HG03066 (cell line): ENCODE results near the gene KCNG2.

Experiments
- ATAC-seq: cut with Tn5 transposase; IDR thresholded peaks from one replicate; pipeline ENCODE4 v1.9.1; 2021; ENCODE audit warnings: low read depth; ENCODE audit not compliant: unreplicated experiment

KCNG2 gene

GRCh38 chr18:79901665-79902064 is 103.9 kb downstream of the KCNG2 start:
- ATAC-seq = no peak

GRCh38 chr18:79902075-79902474 is 104.3 kb downstream of the KCNG2 start:
- no peak for ATAC-seq

GRCh38 chr18:79902640-79903039 is 104.9 kb downstream of the KCNG2 start:
- ATAC-seq = no peak

GRCh38 chr18:79903071-79903635 is 105.4 kb downstream of the KCNG2 start:
- no peak for ATAC-seq

GRCh38 chr18:79903787-79904356 is 106.1 kb downstream of the KCNG2 start:
- no peak for ATAC-seq

- ATAC-seq = no peak
Observed at GRCh38 chr18:79904357-79905147, 106.8 kb downstream of the KCNG2 start.

- no peak for ATAC-seq
Observed at GRCh38 chr18:79905389-79905911, 107.7 kb downstream of the KCNG2 start.

GRCh38 chr18:79905993-79906392 is 108.3 kb downstream of the KCNG2 start:
- ATAC-seq = no peak

- ATAC-seq = no peak
Observed at GRCh38 chr18:79906706-79907105, 109.0 kb downstream of the KCNG2 start.

- ATAC-seq = no peak
Observed at GRCh38 chr18:79910563-79911343, 113.0 kb downstream of the KCNG2 start.

- no peak for ATAC-seq
Observed at GRCh38 chr18:79911344-79912270, 113.9 kb downstream of the KCNG2 start.

GRCh38 chr18:79912409-79912991 is 114.8 kb downstream of the KCNG2 start:
- no peak for ATAC-seq

- no peak for ATAC-seq
Observed at GRCh38 chr18:79912994-79913831, 115.5 kb downstream of the KCNG2 start.

GRCh38 chr18:79914614-79915160 is 116.9 kb downstream of the KCNG2 start:
- ATAC-seq = no peak

- no peak for ATAC-seq
Observed at GRCh38 chr18:79915161-79916127, 117.7 kb downstream of the KCNG2 start.

GRCh38 chr18:79916128-79916494 is 118.4 kb downstream of the KCNG2 start:
- no peak for ATAC-seq

- ATAC-seq = no peak
Observed at GRCh38 chr18:79916546-79917168, 118.9 kb downstream of the KCNG2 start.
